Activated CD4-positive, alpha-beta T cell treated with anti-CD3 and anti-CD28 coated beads, Interleukin-2, amount 50 U/mL, for 24 hours (primary cell): ENCODE data around the gene LIX1L.

ENCODE experiments used
- DNase-seq, 2 donors: peaks; one replicate each; pipeline ENCODE4 v3.0.0-alpha.2; 2020; ENCODE audit warnings: low read depth in 1 of 2, low spot score in 1 of 2

The LIX1L gene

DNA sequence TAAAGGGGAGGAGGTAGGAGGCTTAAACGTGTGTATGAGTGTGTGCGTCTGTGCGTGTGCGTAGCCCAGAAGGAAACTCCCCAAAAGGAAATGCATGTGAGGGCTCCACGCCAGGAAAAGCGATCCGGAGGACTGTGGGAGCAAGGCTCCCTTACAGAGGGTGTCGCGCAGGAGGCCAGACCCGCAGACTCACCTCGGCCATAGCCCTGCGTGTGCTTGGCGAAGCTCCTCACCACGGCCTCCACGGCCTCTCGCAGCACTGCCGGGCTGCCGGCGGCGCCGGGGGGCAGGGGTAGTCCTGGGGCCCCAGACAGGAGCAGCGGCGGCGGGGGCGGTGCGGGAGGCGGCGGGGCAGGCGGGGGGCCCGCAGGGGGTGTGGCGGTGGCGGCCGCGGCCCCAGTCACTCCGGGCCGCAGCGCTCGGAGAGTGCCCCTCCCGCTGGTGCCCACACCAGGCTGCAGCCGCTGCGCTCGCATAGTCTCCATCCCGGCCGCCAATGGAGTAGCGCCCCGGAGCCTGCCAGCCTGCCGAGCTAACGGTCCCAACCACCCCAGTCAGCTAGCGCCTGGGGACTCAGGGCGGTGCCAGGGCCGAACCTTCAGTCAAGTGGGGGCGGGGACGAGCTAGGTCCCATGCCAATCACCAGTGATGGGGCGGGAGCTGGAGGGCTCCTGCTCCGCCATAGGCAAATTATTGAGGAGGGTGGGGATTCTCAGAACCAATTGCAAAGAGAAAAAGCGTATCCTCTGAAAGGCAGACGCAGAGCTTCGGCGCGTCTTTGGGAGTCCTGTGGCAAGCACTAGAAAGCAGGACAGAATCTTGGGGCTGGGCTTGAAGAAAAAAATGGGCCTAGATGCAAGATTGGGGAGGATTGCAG lies at the start of gene LIX1L:
Gene LIX1L, minus strand, starts transcription at position 575 of the 877 bp plus-strand sequence. Its CDS starts 90 bp downstream, at position 485.
- peak; percentile 82 to 92 for DNase-seq

- no peak for DNase-seq
These were observed 43.9 kb upstream of the LIX1L start for GRCh38 chr1:146001709-146002108.

- no peak for DNase-seq
These were observed 41.7 kb upstream of the LIX1L start for GRCh38 chr1:145999321-146000024.

DNA sequence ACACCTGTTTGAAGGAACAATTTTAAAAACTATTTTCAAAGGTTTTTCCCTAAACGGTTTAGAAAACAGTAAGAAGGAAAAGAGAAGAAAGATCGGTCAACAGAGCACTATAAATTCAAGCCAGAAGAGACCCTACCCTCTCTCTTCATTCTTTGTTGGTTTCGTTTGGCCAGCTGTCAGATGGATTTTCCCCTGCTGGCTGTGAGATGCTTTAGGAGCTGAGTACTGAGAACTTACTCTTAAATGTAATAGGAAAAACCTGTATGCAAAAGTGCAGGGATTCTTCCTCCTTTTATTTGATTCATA lies 39.9 kb upstream of the LIX1L start:
- no peak for DNase-seq

DNA sequence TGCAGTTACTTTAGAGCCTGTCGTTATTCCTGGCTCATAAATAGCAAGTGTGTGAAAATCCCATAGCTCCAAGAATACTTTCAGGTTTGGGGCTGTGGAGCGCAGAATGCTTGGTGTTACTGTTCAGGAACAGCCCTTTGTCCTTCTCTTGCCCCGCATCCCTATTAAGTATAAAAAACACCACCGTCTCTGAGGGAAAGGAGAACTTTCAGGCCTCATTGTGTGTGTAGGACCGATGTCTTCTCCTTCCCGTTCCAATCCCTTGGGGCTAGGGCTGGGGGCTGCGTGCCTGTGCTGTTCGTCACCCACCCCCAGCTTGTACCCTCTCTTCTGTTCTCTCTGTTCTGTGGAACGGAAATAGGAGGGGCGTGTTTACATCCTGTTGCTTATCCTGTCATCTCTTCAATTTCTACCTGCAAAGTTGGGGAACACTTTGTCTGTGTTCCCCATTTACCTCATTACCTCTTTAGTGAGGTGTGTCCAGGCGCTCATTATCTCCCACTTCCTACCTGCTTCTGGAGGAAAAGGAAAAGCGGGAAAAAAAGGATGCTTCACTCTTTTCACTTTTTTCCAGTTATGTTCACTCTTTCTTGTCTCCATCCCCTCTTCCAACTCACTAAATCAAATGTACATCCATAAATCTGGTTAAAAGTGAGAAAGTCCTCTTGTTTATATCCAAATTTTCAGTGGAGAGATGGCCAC lies 39.4 kb upstream of the LIX1L start:
- peak; percentile 33 to 56 for DNase-seq

- DNase-seq, result peak; percentile 76 to 93
These were observed 38.7 kb upstream of the LIX1L start, which contains the start of gene TXNIP for GRCh38 chr1:145996433-145997015. TSS of gene TXNIP (minus strand) at chr1:145996579. CDS start at chr1:145996266, 313 bp downstream.

GRCh38 chr1:145995964-145996432 lies 38.2 kb upstream of the LIX1L start:
- DNase-seq, result no peak

DNA sequence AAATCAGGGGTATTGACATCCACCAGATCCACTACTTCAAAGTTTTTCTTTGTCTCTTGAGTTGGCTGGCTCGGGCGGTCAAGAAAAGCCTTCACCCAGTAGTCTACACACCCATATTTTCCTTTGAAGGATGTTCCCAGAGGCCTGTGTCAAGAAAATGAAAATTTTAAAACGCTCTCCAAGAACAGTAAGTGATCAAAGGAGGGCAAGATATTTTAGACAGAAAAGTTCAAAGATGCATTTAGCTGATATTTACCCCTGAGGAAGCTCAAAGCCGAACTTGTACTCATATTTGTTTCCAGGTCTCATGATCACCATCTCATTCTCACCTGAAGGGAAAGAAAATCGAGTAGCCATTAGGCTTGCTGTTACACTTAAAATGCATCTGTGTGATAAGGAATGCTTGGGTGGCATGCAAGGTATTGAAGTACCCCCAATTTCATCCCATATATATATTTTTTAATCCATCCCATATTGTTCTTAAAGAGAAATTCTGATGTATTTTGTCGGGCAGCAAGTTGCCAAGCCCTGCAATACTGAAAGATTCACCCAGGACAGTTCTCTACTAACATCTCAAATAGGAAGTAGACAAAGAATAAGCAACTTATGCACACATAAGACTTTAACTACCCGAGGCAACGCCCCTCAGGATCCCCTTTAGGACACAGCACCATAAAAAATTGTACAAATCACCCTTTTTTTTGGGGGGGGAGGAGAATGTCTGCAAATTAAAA lies 37.5 kb upstream of the LIX1L start:
- no peak for DNase-seq

GRCh38 chr1:145994391-145995120 lies 36.7 kb upstream of the LIX1L start:
- no peak for DNase-seq

DNA sequence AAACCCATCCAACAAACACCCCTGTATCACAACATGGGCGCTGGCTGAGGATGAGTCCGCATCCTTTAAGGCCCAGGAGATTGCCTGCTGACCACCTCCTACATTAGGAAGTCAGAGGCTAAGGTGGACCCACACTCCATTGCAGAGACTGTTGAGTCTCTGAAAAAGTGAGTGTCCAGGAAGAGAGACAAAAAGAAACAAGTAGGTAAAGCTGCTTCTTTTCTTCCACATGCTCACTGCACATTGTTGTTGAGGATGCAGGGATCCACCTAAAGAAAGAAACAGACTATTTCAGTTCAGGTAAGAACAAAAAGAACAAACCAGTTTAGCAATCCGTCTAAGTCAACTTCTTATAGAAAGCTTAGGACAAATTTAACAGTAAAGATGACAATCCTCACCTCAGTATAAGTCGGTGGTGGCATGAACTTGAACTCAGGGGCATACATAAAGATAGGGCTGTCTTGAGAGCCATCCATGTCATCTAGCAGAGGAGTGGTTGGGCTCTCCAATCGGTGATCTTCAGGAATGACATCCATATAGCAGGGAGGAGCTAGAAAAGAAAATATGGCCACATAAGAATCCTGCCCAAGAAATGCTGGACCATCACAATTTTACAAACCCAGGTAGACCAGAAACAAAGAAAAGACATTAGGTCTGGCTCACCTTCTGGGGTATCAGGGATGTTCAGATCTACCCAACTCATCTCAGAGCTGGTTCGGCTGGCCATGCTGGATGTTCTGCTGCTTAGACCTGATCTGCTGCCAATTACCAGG lies 36.0 kb upstream of the LIX1L start:
- no peak for DNase-seq

DNA sequence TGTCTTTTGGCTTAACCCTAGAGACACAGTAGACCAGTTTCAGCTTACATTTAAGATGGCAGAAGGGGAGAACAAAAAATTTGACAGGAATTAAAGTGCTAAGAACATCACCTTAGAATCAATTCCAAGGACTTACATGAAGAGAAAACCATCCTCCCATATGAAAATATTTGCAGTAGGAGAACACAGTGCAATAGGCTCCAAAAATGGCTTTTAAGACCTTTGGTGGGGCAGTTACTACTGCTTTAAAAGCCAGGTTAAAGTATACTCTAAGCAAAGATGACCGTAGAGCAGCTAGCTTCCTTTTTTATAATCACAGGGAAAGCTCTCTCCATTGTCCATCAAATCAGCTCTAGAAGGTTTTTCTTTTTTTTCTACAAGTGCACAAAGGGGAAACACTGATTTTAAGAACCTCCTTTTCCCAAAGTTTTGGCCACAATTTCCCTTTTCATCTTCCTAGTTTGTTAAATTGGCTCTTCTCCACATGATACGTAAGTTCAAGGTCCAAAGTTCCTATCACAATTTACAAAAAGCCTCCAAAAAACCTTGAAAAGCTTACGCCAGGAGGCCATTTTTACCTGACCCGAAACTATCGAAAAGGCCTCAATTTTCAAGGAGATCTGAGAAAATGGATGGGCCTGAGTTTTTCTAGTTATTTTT lies 35.3 kb upstream of the LIX1L start:
- DNase-seq, result no peak

GRCh38 chr1:145992502-145992936 lies 34.7 kb upstream of the LIX1L start:
- DNase-seq, result no peak

DNA sequence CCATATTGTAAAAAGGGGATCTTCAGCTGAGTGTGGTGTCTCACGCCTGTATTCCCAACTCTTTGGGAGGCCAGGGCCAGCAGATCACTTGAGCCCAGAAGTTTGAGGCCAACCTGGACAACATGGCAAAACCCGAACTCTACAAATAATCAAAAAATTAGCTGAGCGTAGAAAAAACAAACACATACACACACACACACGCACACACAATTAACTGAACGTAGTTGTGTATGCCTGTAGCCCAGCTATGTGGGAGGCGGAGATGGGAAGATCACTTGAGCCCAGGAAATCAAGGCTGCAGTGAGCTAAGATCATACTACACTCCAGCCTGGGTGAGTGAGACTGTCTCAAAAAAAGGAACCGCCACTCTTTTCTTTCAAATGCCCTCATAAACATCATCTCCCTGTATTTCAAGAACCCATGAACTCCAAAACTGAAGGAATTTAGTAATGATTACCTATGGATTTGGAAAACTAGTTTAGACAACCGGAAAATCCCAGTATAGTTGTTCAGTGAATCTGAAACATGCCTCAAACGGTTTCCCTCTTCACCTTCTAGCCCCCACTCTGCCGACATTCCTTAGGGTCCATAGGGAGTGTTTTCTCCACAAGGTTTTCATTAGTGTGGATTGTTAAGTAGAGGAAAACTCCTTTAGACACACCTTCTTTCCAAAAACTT lies 34.1 kb upstream of the LIX1L start:
- DNase-seq, result no peak

DNA sequence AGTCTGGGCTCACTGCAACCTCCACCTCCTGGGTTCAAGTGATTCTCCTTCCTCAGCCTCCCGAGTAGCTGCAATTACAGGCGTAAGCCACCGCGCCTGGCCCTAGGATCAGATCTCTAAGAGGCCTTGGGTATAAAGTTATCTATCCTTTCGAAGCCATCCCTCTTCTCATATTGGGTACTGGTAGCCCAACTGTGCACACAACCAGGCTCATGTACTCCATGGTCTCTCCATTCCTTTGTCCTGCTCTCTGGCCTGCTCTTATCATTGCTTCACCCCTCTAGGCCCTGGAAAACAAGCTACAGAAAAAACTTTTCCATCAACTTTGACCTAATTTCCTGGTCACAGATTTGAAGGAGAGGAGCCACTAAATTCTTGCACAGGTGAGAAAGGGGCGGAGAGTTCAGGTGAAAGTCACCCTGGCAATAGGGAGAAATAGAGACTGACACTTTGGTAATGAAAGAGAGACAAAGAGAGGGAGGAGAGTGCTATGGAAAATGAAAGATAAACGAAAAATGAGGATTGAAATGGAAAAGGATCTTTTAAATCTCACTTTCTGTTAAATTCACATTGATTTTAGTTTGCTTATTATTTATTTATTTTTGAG lies 32.5 kb upstream of the LIX1L start:
- no peak for DNase-seq

GRCh38 chr1:145988773-145989172 lies 31.0 kb upstream of the LIX1L start:
- no peak for DNase-seq

GRCh38 chr1:145987926-145988325 lies 30.1 kb upstream of the LIX1L start:
- DNase-seq, result no peak

DNA sequence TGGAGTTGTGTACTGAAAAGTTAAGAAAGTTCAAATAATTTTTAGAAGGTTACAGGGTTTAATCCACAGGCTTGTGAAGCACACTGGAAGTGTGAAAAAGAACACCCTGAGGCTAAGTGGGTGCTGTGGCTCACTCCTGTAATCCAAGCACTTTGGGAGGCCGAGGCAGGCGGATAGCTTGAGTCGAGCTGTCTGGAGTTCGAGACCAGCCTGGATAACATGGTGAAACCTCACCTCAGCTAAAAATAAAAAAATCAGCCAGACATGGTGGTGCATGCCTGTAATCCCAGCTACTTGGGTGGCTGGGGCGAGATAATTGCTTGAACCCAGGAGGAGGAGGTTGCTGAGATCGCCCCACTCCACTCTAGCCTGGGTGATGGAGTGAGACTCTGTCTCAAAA lies 28.7 kb upstream of the LIX1L start:
- no peak for DNase-seq
